H1 (cell line): ENCODE data around the gene IL17RD. TPM values are rescaled to one million over a fixed set of nuclear protein-coding genes. Genes with fewer than 3 reads are reported as not detected.

ENCODE experiments used
- BCL11A ChIP-seq, 2 experiments: IDR thresholded peaks; one replicate each; pipeline ENCODE4 v1.6.1; 2011; ENCODE audit warnings: low read depth in 2 of 2, low read length in 2 of 2, mild to moderate bottlenecking in 2 of 2
- EP300 ChIP-seq, 2 experiments: IDR thresholded peaks; 1 replicate in 1 of 2; 2 replicates in 1 of 2; pipeline ENCODE4 v1.6.1; 2011 to 2012; ENCODE audit warnings: low read depth in 2 of 2, low read length in 2 of 2, mild to moderate bottlenecking in 2 of 2, borderline replicate concordance in 1 of 2, inconsistent platforms in 1 of 2, moderate library complexity in 1 of 2
- EZH2 ChIP-seq: fragments of 200-600 bp; sonication (generic); IDR thresholded peaks from 2 replicates; pipeline ENCODE4 v1.7.1; 2012; ENCODE audit warnings: low read depth, mild to moderate bottlenecking, moderate library complexity, low read length, inconsistent platforms; ENCODE audit not compliant: severe bottlenecking
- POLR2A ChIP-seq, 2 experiments: IDR thresholded peaks; 1 replicate in 1 of 2; 2 replicates in 1 of 2; pipeline ENCODE4 v1.6.1; 2011; ENCODE audit warnings: low read depth in 2 of 2, low read length in 2 of 2, mild to moderate bottlenecking in 2 of 2; ENCODE audit errors: control extremely low read depth in 1 of 2
- POLR2AphosphoS5 ChIP-seq: IDR thresholded peaks from 2 replicates; pipeline ENCODE4 v1.6.1; 2011; ENCODE audit warnings: low read depth, low read length
- RXRA ChIP-seq: IDR thresholded peaks from 2 replicates; pipeline ENCODE4 v1.6.1; 2011; ENCODE audit warnings: low read depth, mild to moderate bottlenecking, low read length, moderate library complexity; ENCODE audit not compliant: insufficient read depth
- SIX5 ChIP-seq: IDR thresholded peaks from 2 replicates; pipeline ENCODE4 v1.6.1; 2011; ENCODE audit warnings: mild to moderate bottlenecking, low read depth, low read length
- SUZ12 ChIP-seq: fragments of 200-600 bp; sonication (generic); IDR thresholded peaks from 2 replicates; pipeline ENCODE4 v1.6.1; 2012; ENCODE audit warnings: mild to moderate bottlenecking, inconsistent platforms, low read length, moderate library complexity, mixed read lengths
- polyA plus RNA-seq, 7 experiments: library from polyadenylated mRNA; depleted of rRNA in 3 of 7; stranded (reverse) in 5 of 7; unstranded in 2 of 7; fragments of >200 nt in 5 of 7; fragments of 200-250 nt in 2 of 7; gene quantifications; 1 replicate in 5 of 7; 2 replicates in 1 of 7; 4 replicates in 1 of 7; pipeline versions ENCODE4 v1.2.1 to v1.2.3, GENCODE V29; 2011 to 2013; ENCODE audit warnings: missing spikeins in 2 of 7, mixed read lengths in 2 of 7
- total RNA-seq: library from RNA; stranded (reverse); fragmentation: NEBNext Ultra II Directional; extraction: Animal tissue kit (Norgen Biotek cat#: 25700); gene quantifications from 2 replicates; pipeline ENCODE4 v1.2.1, GENCODE V29; 2021

Gene IL17RD
- total and polyA plus RNA-seq, 2 of the 8 experiments (the other 6 are each of a cell fraction or from before 2014, with no cell fraction given), result 10.9 to 48.9 TPM

DNA sequence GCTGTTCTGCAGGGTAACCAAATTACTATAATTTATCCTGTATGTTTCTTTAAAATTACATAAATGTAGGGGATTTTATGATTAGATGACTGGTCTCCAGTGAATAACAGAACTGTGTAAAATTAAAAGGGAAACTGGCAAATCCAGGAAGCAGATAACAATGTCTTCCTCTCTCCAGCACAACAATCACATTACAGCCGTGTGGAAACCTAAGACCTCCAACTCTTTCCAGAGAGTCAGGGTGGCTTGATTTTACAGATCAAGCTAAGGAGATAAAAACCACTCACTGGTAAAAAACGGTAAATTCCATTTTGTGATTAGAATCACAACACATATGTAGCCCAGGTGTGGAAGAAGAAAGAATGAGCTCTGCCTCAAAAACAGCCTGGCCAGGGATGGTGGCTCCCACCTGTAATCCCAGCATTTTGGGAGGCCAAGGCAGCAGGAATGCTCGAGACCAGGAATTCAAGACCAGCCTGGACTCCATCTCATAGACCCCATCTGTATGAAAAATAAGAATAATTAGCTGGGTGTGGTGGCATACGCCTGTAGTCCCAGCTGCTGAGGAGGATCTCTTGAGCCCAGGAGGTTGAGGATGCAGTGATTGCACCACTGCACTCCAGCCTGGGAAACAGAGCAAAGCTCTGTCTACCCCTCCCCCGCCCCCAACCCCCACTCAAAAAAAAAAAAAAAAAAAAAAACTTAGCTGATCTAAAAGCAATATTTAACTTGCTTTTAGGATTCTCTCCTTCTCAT is 29.0 kb downstream of the IL17RD start (continued):
- TF ChIP-seq SIX5 (no peak), EP300 (IDR thresholded peaks at IDR 0.05; ENCODE audit: borderline replicate concordance in 1 of 2, low read depth in 2 of 2, low read length in 2 of 2) (no peak), SUZ12 (no peak), POLR2AphosphoS5 (no peak), POLR2A (IDR thresholded peaks at IDR 0.05; ENCODE audit: control extremely low read depth in 1 of 2, low read depth in 2 of 2, low read length in 2 of 2) (no peak), RXRA (no peak), EZH2 (no peak), BCL11A (IDR thresholded peaks at IDR 0.05; ENCODE audit: low read depth in 2 of 2, low read length in 2 of 2) (no peak)
